GM08714 (cell line): ENCODE data around the gene CFAP299.

Experiments used
- H3K4me3 ChIP-seq: fragments of 200-500 bp; sonication (Bioruptor generic); 2 replicates; pipeline ENCODE4 v1.5.1; 2014; ENCODE audit warnings: mild to moderate bottlenecking, low read length, inconsistent platforms
- ZNF274 ChIP-seq: IDR thresholded peaks from 2 replicates; pipeline ENCODE4 v1.6.1; 2012; ENCODE audit warnings: mild to moderate bottlenecking, low read depth, low read length

CFAP299 gene

GRCh38 chr4:80576796-80577195 lies 241.3 kb downstream of the CFAP299 start:
- H3K4me3 ChIP-seq: no peak overlapping the region
- no peak for TF ChIP-seq ZNF274

GRCh38 chr4:80578001-80578400 lies 242.5 kb downstream of the CFAP299 start:
- TF ChIP-seq ZNF274: no peak

GRCh38 chr4:80585542-80585941 lies 250.0 kb downstream of the CFAP299 start:
- TF ChIP-seq ZNF274: no peak
- H3K4me3 ChIP-seq: no peak overlapping the region

More at GRCh38 chr4:80578001-80578400, 242.5 kb downstream of the CFAP299 start:
- H3K4me3 ChIP-seq: no peak overlapping the region

GRCh38 chr4:80586716-80587115 lies 251.2 kb downstream of the CFAP299 start:
- H3K4me3 ChIP-seq: no peak overlapping the region
- no peak for TF ChIP-seq ZNF274

GRCh38 chr4:80587871-80588385 lies 252.4 kb downstream of the CFAP299 start:
- TF ChIP-seq ZNF274: no peak
- H3K4me3 ChIP-seq: no peak overlapping the region

GRCh38 chr4:80592950-80593349 lies 257.4 kb downstream of the CFAP299 start:
- H3K4me3 ChIP-seq: no peak overlapping the region
- TF ChIP-seq ZNF274: no peak

GRCh38 chr4:80594701-80595100 lies 259.2 kb downstream of the CFAP299 start:
- TF ChIP-seq ZNF274: no peak
- no peak overlapping the region for H3K4me3 ChIP-seq

GRCh38 chr4:80608281-80608980 lies 272.9 kb downstream of the CFAP299 start:
- H3K4me3 ChIP-seq: no peak overlapping the region
- TF ChIP-seq ZNF274: no peak

GRCh38 chr4:80610199-80610598 lies 274.7 kb downstream of the CFAP299 start:
- no peak for TF ChIP-seq ZNF274
- H3K4me3 ChIP-seq: no peak overlapping the region

GRCh38 chr4:80610845-80611677 lies 275.5 kb downstream of the CFAP299 start:
- TF ChIP-seq ZNF274: no peak

GRCh38 chr4:80611678-80611979 lies 276.1 kb downstream of the CFAP299 start:
- no peak overlapping the region; the same call in 1 of the 2 replicates for H3K4me3 ChIP-seq
- TF ChIP-seq ZNF274: no peak

More at GRCh38 chr4:80610845-80611677, 275.5 kb downstream of the CFAP299 start:
- no peak overlapping the region; the same call in 1 of the 2 replicates for H3K4me3 ChIP-seq

- TF ChIP-seq ZNF274: no peak
- no peak overlapping the region for H3K4me3 ChIP-seq
Observed at GRCh38 chr4:80613470-80613869, 277.9 kb downstream of the CFAP299 start.

GRCh38 chr4:80614319-80614718 lies 278.8 kb downstream of the CFAP299 start:
- no peak overlapping the region for H3K4me3 ChIP-seq

GRCh38 chr4:80615099-80615498 lies 279.6 kb downstream of the CFAP299 start:
- TF ChIP-seq ZNF274: no peak
- no peak overlapping the region for H3K4me3 ChIP-seq

More at GRCh38 chr4:80614319-80614718, 278.8 kb downstream of the CFAP299 start:
- TF ChIP-seq ZNF274: no peak

GRCh38 chr4:80619070-80619674 lies 283.6 kb downstream of the CFAP299 start:
- no peak overlapping the region for H3K4me3 ChIP-seq
- no peak for TF ChIP-seq ZNF274

- no peak overlapping the region for H3K4me3 ChIP-seq
- TF ChIP-seq ZNF274: no peak
Observed at GRCh38 chr4:80631861-80632260, 296.3 kb downstream of the CFAP299 start.
